Muscle layer of duodenum (tissue), 2 donors: ENCODE results near the gene CEPT1.

Experiments
- H3K27ac ChIP-seq: one replicate; pipeline ENCODE4 v1.7.0; 2013; ENCODE audit warnings: mild to moderate bottlenecking, low read length
- H3K27me3 ChIP-seq: one replicate; pipeline ENCODE4 v1.7.0; 2013; ENCODE audit warnings: low read depth, mild to moderate bottlenecking, control low read depth, low read length
- H3K36me3 ChIP-seq, 2 donors: one replicate each; pipeline ENCODE4 v1.7.0; 2013; ENCODE audit warnings: low read length in 2 of 2, control low read depth in 1 of 2, mild to moderate bottlenecking in 1 of 2; ENCODE audit not compliant: insufficient read depth in 2 of 2, control insufficient read depth in 1 of 2
- H3K4me1 ChIP-seq, 2 donors: one replicate each; pipeline ENCODE4 v1.7.0; 2013; ENCODE audit warnings: low read length in 2 of 2, mild to moderate bottlenecking in 2 of 2, control low read depth in 1 of 2, moderate library complexity in 1 of 2; ENCODE audit not compliant: insufficient read depth in 2 of 2, control insufficient read depth in 1 of 2
- H3K4me3 ChIP-seq, 2 donors: one replicate each; pipeline ENCODE4 v1.7.0; 2013; ENCODE audit warnings: low read length in 2 of 2, low read depth in 1 of 2, mild to moderate bottlenecking in 1 of 2
- H3K9me3 ChIP-seq, 2 donors: one replicate each; pipeline ENCODE4 v1.7.0; 2013; ENCODE audit warnings: low read length in 2 of 2, control low read depth in 1 of 2, mild to moderate bottlenecking in 1 of 2; ENCODE audit not compliant: control insufficient read depth in 1 of 2
- donor health status: healthy.

The CEPT1 gene

DNA sequence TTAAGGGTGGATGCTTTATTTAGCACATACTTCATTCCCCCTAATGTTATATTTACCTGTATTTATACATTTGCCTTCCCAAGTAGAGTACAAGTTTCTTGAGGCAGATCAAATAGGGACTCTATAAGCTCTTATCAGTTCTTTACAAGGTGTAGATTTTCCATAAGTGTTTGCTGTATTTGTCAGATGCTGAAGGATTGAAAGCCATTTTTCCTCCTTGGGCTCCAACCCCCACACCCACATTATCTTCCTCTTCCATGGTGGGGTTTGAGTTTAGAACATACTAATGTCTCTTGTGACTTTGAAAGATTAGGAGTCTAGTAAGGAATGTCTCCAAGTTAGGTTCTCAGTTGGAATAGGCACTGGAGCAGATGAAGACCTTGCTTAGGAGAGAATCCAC lies 85.1 kb downstream of the CEPT1 start:
- Histone ChIP-seq H3K27me3 (no peaks in the 10 kb centered on the region), H3K9me3 (no peaks in the 10 kb centered on the region), H3K27ac (no peak overlapping the region), H3K4me1 (peaks cover 8 to 14% of the 10 kb centered on the region in 2 donors), H3K4me3 (no peak overlapping the region), H3K36me3 (no peaks in the 10 kb centered on the region)

DNA sequence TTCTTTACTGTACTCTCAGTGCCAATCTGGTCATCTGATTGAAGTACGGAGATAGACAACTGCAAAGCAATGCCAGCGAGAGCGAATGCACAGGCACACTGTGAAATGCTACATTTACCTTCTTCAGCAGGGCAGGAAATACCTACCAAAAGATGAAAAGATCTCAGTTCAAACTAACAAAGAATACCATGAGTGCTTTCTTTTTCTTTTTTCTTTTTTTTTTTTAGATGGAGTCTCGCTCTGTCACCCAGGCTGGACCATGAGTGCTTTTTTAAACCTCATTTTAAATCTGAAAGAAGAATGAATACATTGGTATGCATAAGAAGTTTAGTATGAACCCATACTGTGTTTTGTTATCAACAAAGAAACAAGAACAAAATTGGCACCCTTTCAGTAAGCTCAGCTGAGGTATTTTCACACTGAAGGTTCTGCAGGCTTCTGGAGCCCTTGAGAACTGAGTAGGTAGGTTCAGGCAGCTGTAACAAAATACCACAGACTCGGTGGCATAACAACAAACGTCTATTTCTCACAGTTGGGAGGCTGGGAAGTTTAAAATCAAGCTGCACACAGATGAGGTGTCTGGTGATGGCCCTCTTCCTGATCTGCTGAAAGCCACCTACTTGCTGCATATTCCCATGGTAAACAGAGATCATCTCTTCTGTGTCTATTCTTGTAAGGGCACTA lies 85.8 kb downstream of the CEPT1 start:
- Histone ChIP-seq H3K36me3 (no peaks in the 10 kb centered on the region), H3K27me3 (no peaks in the 10 kb centered on the region), H3K4me1 (peaks cover 8 to 14% of the 10 kb centered on the region in 2 donors), H3K4me3 (no peak overlapping the region), H3K27ac (no peak overlapping the region), H3K9me3 (no peaks in the 10 kb centered on the region)

DNA sequence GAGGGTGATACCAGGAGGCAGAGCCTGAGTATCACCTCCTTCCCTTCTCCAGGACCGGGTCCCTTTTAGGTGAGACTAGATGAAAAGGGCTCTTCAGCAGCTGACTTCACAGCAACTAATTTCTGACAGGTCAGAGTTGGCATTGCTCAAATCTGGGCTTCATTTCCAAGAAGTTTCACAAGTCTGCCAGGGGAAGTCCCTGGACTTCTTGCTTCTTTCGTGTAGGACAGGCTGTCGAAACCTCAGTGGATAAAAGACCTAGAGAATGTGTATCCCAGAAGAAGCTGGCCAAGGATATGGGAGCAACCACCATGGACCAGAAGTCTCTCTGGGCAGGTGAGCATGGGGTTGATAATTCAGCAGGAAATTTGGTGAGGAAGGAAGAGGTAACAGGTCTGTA lies 87.4 kb downstream of the CEPT1 start, which contains the start of gene CHI3L2:
Gene CHI3L2 (plus strand): TSS at position 280 of the 400 bp plus-strand sequence. CDS start 17 bp downstream, at position 297.
- Histone ChIP-seq H3K36me3 (no peaks in the 10 kb centered on the region), H3K9me3 (no peaks in the 10 kb centered on the region), H3K27me3 (no peaks in the 10 kb centered on the region), H3K4me3 (no peak within 1 kb of the TSS), H3K4me1 (peaks cover 4 to 8% of the 10 kb centered on the region in 2 donors), H3K27ac (no peak within 1 kb of the TSS)

DNA sequence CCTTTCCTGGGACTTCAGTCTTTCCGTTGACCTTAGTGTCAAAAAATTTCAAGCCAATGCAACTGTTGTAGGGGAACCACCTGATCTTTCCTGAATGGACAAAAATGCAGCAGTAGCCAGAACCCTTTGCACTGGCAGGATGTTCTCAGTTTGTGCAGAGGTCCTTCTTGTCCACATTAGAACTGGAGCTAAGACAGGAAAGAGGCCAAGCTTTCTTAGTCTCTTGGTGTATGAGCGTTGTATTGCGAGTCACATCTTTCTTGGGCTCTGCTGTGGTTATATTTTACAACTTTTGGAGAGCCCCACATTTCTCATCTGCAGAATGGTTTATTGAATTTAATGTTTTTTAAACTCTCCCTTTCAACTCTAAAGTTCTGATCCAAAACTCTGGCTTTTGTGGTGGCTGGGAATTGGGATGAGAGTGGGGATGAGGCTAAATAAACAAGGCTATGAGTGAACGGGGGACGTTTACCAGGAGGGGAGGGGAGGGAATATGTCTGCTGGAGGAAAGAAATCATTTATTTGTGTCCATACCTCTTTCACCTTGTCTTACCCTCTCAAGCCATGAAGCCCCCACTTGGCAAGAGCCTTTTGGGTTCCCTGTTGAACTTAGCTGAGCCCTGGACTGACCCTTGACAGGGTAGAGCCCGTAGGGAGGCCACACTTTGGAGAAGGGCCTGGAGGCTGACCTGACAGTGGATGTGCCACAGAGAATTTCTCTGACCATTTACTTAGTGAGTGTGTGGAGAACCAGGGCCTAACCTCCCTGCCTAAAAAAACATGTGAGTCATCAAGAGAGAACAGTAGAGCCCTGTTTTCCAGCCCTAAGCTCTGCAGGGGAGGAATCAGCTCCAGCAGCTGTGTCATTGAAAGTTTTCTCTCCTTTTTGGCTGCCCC lies 88.1 kb downstream of the CEPT1 start:
- Histone ChIP-seq H3K36me3 (no peaks in the 10 kb centered on the region), H3K27ac (no peak overlapping the region), H3K27me3 (no peaks in the 10 kb centered on the region), H3K4me1 (peaks cover 0 to 2% of the 10 kb centered on the region in 2 donors), H3K9me3 (no peaks in the 10 kb centered on the region), H3K4me3 (no peak overlapping the region)

DNA sequence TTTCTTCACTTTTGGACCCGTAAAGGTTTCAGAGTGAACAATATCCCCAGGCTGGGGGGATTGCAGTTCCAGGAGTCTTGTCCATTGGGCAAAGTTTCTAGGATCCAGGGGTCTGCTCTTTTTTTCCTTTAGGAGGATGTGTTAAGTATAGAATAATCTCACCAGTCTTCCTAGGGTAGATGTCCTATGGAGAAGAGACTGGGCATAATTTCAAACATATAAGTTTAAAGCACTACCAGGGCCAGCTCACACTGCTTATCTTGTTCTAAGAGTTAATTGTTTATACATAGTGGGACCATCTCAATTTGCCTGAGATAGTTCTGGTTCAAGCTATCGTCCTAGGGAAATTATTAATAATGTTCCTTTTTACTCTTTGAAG lies 88.7 kb downstream of the CEPT1 start:
- Histone ChIP-seq H3K27me3 (no peaks in the 10 kb centered on the region), H3K36me3 (no peaks in the 10 kb centered on the region), H3K4me1 (no peaks in the 10 kb centered on the region), H3K9me3 (no peaks in the 10 kb centered on the region), H3K27ac (no peak overlapping the region), H3K4me3 (no peak overlapping the region)

DNA sequence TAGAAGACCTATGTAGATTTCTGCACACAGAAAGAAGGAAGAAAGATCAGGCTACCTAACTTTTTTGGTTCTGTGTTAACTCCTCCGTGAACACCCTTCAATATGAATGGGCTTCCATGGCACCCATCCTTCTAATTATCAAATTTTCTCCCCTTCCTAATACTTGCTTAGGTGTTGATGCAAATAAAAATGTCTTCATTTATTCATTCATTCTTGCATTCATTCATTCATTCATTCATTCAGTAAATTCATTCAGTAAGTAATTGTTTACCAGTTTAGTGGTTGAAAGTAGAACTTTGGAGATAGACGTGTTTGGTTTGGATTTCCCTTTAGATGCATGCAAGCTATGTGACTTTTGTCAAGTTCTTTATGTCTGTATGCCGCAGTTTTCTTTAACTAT lies 92.1 kb downstream of the CEPT1 start:
- H3K27me3 ChIP-seq, result no peaks in the 10 kb centered on the region
- H3K27ac ChIP-seq, result no peak overlapping the region
- H3K36me3 ChIP-seq, result no peaks in the 10 kb centered on the region
- H3K4me1 ChIP-seq, result no peaks in the 10 kb centered on the region
- no peak overlapping the region for H3K4me3 ChIP-seq
- H3K9me3 ChIP-seq, result no peaks in the 10 kb centered on the region

DNA sequence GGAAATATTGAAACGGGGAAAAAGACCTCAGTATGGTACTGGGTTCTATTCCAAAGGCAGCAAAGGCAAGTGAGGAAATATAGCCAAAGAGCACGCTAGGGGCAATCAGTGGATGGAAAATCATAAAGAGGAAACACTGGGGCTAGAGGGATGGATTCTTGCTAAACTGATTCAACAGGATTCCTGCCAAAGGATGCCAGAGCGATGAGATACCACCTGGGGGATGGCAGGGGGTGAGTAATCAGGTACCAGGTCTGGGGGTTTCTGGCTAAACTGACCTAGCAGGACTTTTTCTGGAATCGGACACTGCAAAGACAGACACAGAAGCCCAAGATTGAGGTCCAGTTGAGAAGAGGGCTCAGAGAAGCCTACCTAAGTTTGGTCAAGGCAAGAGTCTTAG lies 94.2 kb downstream of the CEPT1 start:
- Histone ChIP-seq H3K27ac (no peak overlapping the region), H3K9me3 (no peaks in the 10 kb centered on the region), H3K4me1 (no peaks in the 10 kb centered on the region), H3K27me3 (no peaks in the 10 kb centered on the region), H3K36me3 (no peaks in the 10 kb centered on the region), H3K4me3 (no peak overlapping the region)
